Measurements from ENCODE around the gene NUSAP1.

- TF ChIP-seq, protein P1, sequence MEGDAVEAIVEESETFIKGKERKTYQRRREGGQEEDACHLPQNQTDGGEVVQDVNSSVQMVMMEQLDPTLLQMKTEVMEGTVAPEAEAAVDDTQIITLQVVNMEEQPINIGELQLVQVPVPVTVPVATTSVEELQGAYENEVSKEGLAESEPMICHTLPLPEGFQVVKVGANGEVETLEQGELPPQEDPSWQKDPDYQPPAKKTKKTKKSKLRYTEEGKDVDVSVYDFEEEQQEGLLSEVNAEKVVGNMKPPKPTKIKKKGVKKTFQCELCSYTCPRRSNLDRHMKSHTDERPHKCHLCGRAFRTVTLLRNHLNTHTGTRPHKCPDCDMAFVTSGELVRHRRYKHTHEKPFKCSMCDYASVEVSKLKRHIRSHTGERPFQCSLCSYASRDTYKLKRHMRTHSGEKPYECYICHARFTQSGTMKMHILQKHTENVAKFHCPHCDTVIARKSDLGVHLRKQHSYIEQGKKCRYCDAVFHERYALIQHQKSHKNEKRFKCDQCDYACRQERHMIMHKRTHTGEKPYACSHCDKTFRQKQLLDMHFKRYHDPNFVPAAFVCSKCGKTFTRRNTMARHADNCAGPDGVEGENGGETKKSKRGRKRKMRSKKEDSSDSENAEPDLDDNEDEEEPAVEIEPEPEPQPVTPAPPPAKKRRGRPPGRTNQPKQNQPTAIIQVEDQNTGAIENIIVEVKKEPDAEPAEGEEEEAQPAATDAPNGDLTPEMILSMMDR (IDR thresholded peaks at IDR 0.05): peak in 2 of 6 experiments; percentile 10 to 20
- peak in 3 of 4 donors; percentile 75 to 97 (median 82) for TF ChIP-seq POLR2A (IDR thresholded peaks at IDR 0.05)
- TF ChIP-seq POLR2AphosphoS5 (IDR thresholded peaks at IDR 0.05): peak; percentile 86 to 91
Observed at GRCh38 chr15:41283653-41284426, 48.8 kb upstream of the NUSAP1 start.

Measured in upper lobe of left lung (tissue), 4 donors.